T-helper 17 cell (primary cell): ENCODE data around the gene HDDC3. TPM values are rescaled to one million over a fixed set of nuclear protein-coding genes. Genes with fewer than 3 reads are reported as not detected.

Experiments used
- ATAC-seq: fragments of 150-1000 bp; cut with Tn5 transposase; 2 replicates; pipeline ENCODE4 v1.10.0; 2021; ENCODE audit warnings: mild to moderate bottlenecking, moderate library complexity
- DNase-seq, 3 donors: peaks; one replicate each; pipeline versions ENCODE4 v3.0.0 to v3.0.0-alpha.2; 2020 to 2021
- H3K9me3 ChIP-seq: one replicate; pipeline ENCODE4 v1.7.0; 2013; ENCODE audit warnings: low read length, mild to moderate bottlenecking; ENCODE audit not compliant: control insufficient read depth, poor library complexity, severe bottlenecking
- H3K27ac Mint-ChIP-seq: one replicate; pipeline ENCODE4 v1.8.0; 2022; ENCODE audit warnings: mild to moderate bottlenecking, moderate library complexity, mixed read lengths
- H3K27me3 Mint-ChIP-seq: one replicate; pipeline ENCODE4 v1.8.0; 2022; ENCODE audit warnings: mixed read lengths
- H3K36me3 Mint-ChIP-seq: one replicate; pipeline ENCODE4 v1.8.0; 2022; ENCODE audit warnings: low read depth, mixed read lengths
- H3K4me1 Mint-ChIP-seq: one replicate; pipeline ENCODE4 v1.8.0; 2022; ENCODE audit warnings: mild to moderate bottlenecking, mixed read lengths
- H3K4me3 Mint-ChIP-seq: one replicate; pipeline ENCODE4 v1.8.0; 2022; ENCODE audit warnings: mild to moderate bottlenecking, moderate library complexity, mixed read lengths
- total RNA-seq, 4 donors: library from RNA in 2 of 4; stranded (reverse) in 2 of 4; gene quantifications; one replicate each; pipeline ENCODE4 v1.2.3 and lab custom pipeline; 2022 to 2026

The HDDC3 gene, protein sequence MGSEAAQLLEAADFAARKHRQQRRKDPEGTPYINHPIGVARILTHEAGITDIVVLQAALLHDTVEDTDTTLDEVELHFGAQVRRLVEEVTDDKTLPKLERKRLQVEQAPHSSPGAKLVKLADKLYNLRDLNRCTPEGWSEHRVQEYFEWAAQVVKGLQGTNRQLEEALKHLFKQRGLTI
- 10 to 100 TPM; 11.1 to 12.9 TPM for total RNA-seq
- total RNA-seq (lab: John Stamatoyannopoulos, UW), result 14.8 to 17.3 reads per million in 2 donors

DNA sequence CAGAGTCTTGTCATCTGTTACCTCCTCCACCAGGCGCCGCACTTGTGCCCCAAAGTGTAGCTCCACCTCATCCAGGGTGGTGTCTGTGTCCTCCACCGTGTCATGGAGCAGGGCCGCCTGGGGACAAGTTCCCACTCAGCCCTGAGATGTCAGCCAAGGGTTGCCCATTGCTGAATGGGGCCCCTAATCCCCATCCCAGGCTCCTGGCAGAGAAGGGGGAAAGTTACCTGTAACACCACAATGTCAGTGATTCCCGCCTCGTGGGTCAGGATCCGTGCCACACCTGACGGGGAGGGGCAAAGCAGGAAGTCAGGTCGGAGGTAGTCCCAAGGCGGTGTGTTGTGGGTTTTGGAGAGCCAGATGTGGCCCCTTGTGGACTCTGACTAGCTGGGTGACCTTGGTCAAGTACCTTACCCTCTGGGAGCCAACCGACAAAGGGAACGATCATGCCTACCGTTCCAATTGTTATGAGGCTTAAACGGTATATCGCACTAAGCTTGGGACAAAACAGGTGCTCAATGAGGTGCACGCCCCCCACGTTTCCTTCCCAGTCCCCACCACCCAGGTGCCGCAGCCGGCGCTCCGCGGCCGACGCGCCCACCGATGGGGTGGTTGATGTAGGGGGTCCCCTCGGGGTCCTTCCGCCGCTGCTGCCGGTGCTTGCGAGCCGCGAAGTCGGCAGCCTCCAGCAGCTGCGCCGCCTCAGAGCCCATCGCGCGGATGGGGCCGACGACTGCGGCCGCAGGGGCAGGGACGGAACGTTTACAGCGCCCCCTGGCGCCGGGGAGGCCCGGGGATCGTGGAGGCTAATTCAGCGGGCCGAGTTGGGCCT, at the start of gene HDDC3:
Gene HDDC3 (minus strand): TSS at position 722 of the 832 bp plus-strand sequence. CDS start 9 bp downstream, at position 713.
- peak within 1 kb of the TSS; percentile 98 for H3K4me3 Mint-ChIP-seq
- peak within 1 kb of the TSS; percentile 96 for H3K27ac Mint-ChIP-seq
- H3K36me3 Mint-ChIP-seq, result no peaks in the 10 kb centered on the region
- H3K4me1 Mint-ChIP-seq, result peaks cover 34% of the 10 kb centered on the region
- DNase-seq (peak; percentile 79 to 91 (median 87)), ATAC-seq (peak; percentile 64)
- no peaks in the 10 kb centered on the region for H3K27me3 Mint-ChIP-seq
- no peaks in the 10 kb centered on the region for H3K9me3 ChIP-seq

GRCh38 chr15:90982135-90982534, 49.8 kb upstream of the HDDC3 start:
- H3K27me3 Mint-ChIP-seq, result no peaks in the 10 kb centered on the region
- no peak overlapping the region for H3K27ac Mint-ChIP-seq
- H3K9me3 ChIP-seq, result no peaks in the 10 kb centered on the region
- DNase-seq, result no peak
- H3K4me3 Mint-ChIP-seq, result no peak overlapping the region
- H3K36me3 Mint-ChIP-seq, result no peaks in the 10 kb centered on the region
- peaks cover 3% of the 10 kb centered on the region for H3K4me1 Mint-ChIP-seq
- ATAC-seq, result no peak

- H3K4me1 Mint-ChIP-seq, result peaks cover 3% of the 10 kb centered on the region
- H3K27me3 Mint-ChIP-seq, result no peaks in the 10 kb centered on the region
- no peaks in the 10 kb centered on the region for H3K36me3 Mint-ChIP-seq
- ATAC-seq (no peak), DNase-seq (no peak)
- no peak overlapping the region for H3K4me3 Mint-ChIP-seq
- no peaks in the 10 kb centered on the region for H3K9me3 ChIP-seq
- H3K27ac Mint-ChIP-seq, result no peak overlapping the region
Measured at GRCh38 chr15:90981681-90982080, 49.3 kb upstream of the HDDC3 start.

- DNase-seq (no peak), ATAC-seq (no peak)
- Mint-ChIP-seq H3K27me3 (no peaks in the 10 kb centered on the region), H3K36me3 (peaks cover under 1% of the 10 kb centered on the region), H3K4me3 (no peak overlapping the region), H3K27ac (no peak overlapping the region), H3K4me1 (peaks cover 4% of the 10 kb centered on the region)
- no peaks in the 10 kb centered on the region for H3K9me3 ChIP-seq
Measured at GRCh38 chr15:90979582-90979981, 47.2 kb upstream of the HDDC3 start.

DNA sequence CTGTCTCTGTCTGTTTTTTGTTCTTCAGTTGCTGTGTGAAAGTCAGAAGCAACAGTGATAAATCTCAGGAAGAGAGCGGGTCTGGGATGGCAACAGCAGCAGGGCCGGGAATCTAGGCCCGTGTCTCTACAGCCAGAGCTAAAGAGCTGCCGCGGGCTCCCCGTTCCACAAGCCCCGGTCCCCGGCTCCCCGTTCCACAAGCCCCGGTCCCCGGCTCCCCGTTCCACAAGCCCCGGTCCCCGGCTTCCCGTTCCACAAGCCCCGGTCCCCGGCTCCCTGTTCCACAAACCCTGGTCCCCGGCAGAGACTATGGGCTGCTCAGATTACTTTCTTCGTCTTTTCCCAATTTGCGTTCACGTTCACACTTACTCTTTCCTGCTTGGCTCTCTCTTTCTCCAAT, 41.9 kb upstream of the HDDC3 start:
- no peaks in the 10 kb centered on the region for H3K9me3 ChIP-seq
- ATAC-seq, result no peak
- Mint-ChIP-seq H3K4me1 (peaks cover 4% of the 10 kb centered on the region), H3K4me3 (no peak overlapping the region), H3K27ac (no peak overlapping the region), H3K27me3 (no peaks in the 10 kb centered on the region), H3K36me3 (peaks cover 3% of the 10 kb centered on the region)
- DNase-seq, result no peak

GRCh38 chr15:90972133-90972532, 39.8 kb upstream of the HDDC3 start:
- H3K4me3 Mint-ChIP-seq, result no peak overlapping the region
- no peak for DNase-seq
- no peaks in the 10 kb centered on the region for H3K27me3 Mint-ChIP-seq
- no peak overlapping the region for H3K27ac Mint-ChIP-seq
- H3K9me3 ChIP-seq, result no peaks in the 10 kb centered on the region
- peaks cover 4% of the 10 kb centered on the region for H3K4me1 Mint-ChIP-seq
- no peak for ATAC-seq
- peaks cover 3% of the 10 kb centered on the region for H3K36me3 Mint-ChIP-seq

- DNase-seq (no peak), ATAC-seq (no peak)
- peaks cover 3% of the 10 kb centered on the region for H3K36me3 Mint-ChIP-seq
- peaks cover 4% of the 10 kb centered on the region for H3K4me1 Mint-ChIP-seq
- H3K27ac Mint-ChIP-seq, result no peak overlapping the region
- no peaks in the 10 kb centered on the region for H3K9me3 ChIP-seq
- no peaks in the 10 kb centered on the region for H3K27me3 Mint-ChIP-seq
- no peak overlapping the region for H3K4me3 Mint-ChIP-seq
Measured at GRCh38 chr15:90970274-90970673, 37.9 kb upstream of the HDDC3 start.

GRCh38 chr15:90968434-90968833, 36.1 kb upstream of the HDDC3 start:
- Mint-ChIP-seq H3K27me3 (no peaks in the 10 kb centered on the region), H3K4me1 (no peaks in the 10 kb centered on the region), H3K4me3 (no peak overlapping the region), H3K36me3 (no peaks in the 10 kb centered on the region), H3K27ac (no peak overlapping the region)
- no peaks in the 10 kb centered on the region for H3K9me3 ChIP-seq
- no peak for DNase-seq
- ATAC-seq, result no peak

GRCh38 chr15:90967206-90967605, 34.9 kb upstream of the HDDC3 start:
- DNase-seq, result no peak
- H3K9me3 ChIP-seq, result no peaks in the 10 kb centered on the region
- Mint-ChIP-seq H3K27ac (no peak overlapping the region), H3K36me3 (no peaks in the 10 kb centered on the region), H3K4me3 (no peak overlapping the region), H3K27me3 (no peaks in the 10 kb centered on the region), H3K4me1 (no peaks in the 10 kb centered on the region)
- ATAC-seq, result no peak

DNA sequence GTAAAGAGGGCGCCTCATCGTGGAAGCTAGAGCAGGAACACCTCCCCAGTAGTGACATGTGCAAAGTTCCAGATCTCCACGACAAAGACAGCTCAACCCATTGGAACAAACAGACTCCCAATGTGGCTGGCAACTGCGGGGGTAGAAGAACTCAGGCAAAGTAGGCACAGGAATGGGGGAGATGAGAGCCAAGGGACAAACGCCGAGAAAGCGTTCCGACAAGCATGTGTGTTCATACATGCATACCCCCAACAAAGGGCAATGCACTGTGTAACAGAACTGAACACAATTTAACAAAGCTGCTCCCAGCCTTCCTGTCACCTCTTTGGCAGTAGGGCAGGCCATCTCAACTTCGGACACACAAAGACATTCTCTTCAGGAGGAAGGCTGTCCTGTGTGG, 33.9 kb upstream of the HDDC3 start:
- no peak overlapping the region for H3K27ac Mint-ChIP-seq
- H3K4me1 Mint-ChIP-seq, result peaks cover 2% of the 10 kb centered on the region
- H3K4me3 Mint-ChIP-seq, result no peak overlapping the region
- H3K36me3 Mint-ChIP-seq, result no peaks in the 10 kb centered on the region
- H3K9me3 ChIP-seq, result no peaks in the 10 kb centered on the region
- DNase-seq (no peak), ATAC-seq (no peak)
- no peaks in the 10 kb centered on the region for H3K27me3 Mint-ChIP-seq

- Mint-ChIP-seq H3K36me3 (peaks cover 3% of the 10 kb centered on the region), H3K4me3 (no peak overlapping the region), H3K4me1 (peaks cover 9% of the 10 kb centered on the region), H3K27ac (no peak overlapping the region), H3K27me3 (no peaks in the 10 kb centered on the region)
- H3K9me3 ChIP-seq, result no peaks in the 10 kb centered on the region
- DNase-seq (no peak), ATAC-seq (no peak)
Measured at GRCh38 chr15:90962021-90962420, 29.7 kb upstream of the HDDC3 start.

- peaks cover 11% of the 10 kb centered on the region for H3K4me1 Mint-ChIP-seq
- H3K9me3 ChIP-seq, result no peaks in the 10 kb centered on the region
- peak overlapping the region; percentile 14 for H3K27ac Mint-ChIP-seq
- ATAC-seq, result no peak
- DNase-seq, result no peak
- H3K4me3 Mint-ChIP-seq, result no peak overlapping the region
- H3K27me3 Mint-ChIP-seq, result no peaks in the 10 kb centered on the region
- H3K36me3 Mint-ChIP-seq, result peaks cover 3% of the 10 kb centered on the region
Measured at GRCh38 chr15:90960298-90961091, 28.1 kb upstream of the HDDC3 start.

- H3K36me3 Mint-ChIP-seq, result peaks cover 3% of the 10 kb centered on the region
- H3K27ac Mint-ChIP-seq, result no peak overlapping the region
- no peak for ATAC-seq
- H3K9me3 ChIP-seq, result no peaks in the 10 kb centered on the region
- DNase-seq, result no peak
- H3K4me1 Mint-ChIP-seq, result peaks cover 11% of the 10 kb centered on the region
- H3K27me3 Mint-ChIP-seq, result no peaks in the 10 kb centered on the region
- H3K4me3 Mint-ChIP-seq, result no peak overlapping the region
Measured at GRCh38 chr15:90959894-90960293, 27.5 kb upstream of the HDDC3 start.
